WTC11 (cell line): Measurements from ENCODE around the gene RSPH10B2. TPM values are rescaled to one million over a fixed set of nuclear protein-coding genes. Genes with fewer than 3 reads are reported as not detected.
"Not testable (repeated sequence)": the region's sequence is repeated elsewhere in the genome, so short reads cannot be mapped to it uniquely, and the experiment has no call there.

Experiments used
- ATAC-seq: fragments of 200-7000 bp; cut with Tn5 transposase; 2 replicates; pipeline ENCODE4 v1.10.0; 2021; ENCODE audit warnings: mild to moderate bottlenecking, moderate library complexity
- Bru-seq: library from RNA; stranded (reverse); fragments of 400-500 nt; gene quantifications from one replicate; lab custom pipeline; 2021; lab: Mats Ljungman, UMichigan
- CTCF ChIA-PET: fragments of 300-600 bp; sonication (Branson Sonifier 250); formaldehyde crosslinking; loops from one replicate; lab custom pipeline; 2021; ENCODE audit warnings: antibody characterized with exemption; lab: Charles Lee
- POLR2A ChIA-PET: fragments of 350-600 bp; sonication (Branson Sonifier 250); formaldehyde crosslinking; loops from one replicate; lab custom pipeline; 2021; ENCODE audit warnings: antibody characterized with exemption; lab: Charles Lee
- DNase-seq: peaks from one replicate; pipeline ENCODE4 v3.0.0; 2021; ENCODE audit warnings: low spot score
- H3K27ac Mint-ChIP-seq: 2 replicates; pipeline ENCODE4 v1.8.0; 2021; ENCODE audit warnings: mixed read lengths
- H3K27me3 Mint-ChIP-seq: 2 replicates; pipeline ENCODE4 v1.8.0; 2021; ENCODE audit warnings: low read depth, mild to moderate bottlenecking, moderate library complexity, mixed read lengths
- H3K36me3 Mint-ChIP-seq: 2 replicates; pipeline ENCODE4 v1.8.0; 2021; ENCODE audit warnings: mixed read lengths
- H3K4me1 Mint-ChIP-seq: 2 replicates; pipeline ENCODE4 v1.8.0; 2022; ENCODE audit warnings: mixed read lengths
- H3K4me3 Mint-ChIP-seq: 2 replicates; pipeline ENCODE4 v1.8.0; 2021; ENCODE audit warnings: mild to moderate bottlenecking, moderate library complexity, mixed read lengths
- H3K9me3 Mint-ChIP-seq: 2 replicates; pipeline ENCODE4 v1.8.0; 2021; ENCODE audit warnings: mixed read lengths
- ATF2 ChIP-seq: sonication (generic); formaldehyde crosslinking; IDR thresholded peaks from 2 replicates; pipeline ENCODE4 v1.8.1; 2022; ENCODE audit warnings: low read depth, missing genetic modification reagents, borderline replicate concordance
- CREM ChIP-seq: sonication (generic); formaldehyde crosslinking; IDR thresholded peaks from 2 replicates; pipeline ENCODE4 v1.8.1; 2022; ENCODE audit warnings: mild to moderate bottlenecking, missing genetic modification reagents, moderate library complexity
- CTCF ChIP-seq: fragments of 200-600 bp; IDR thresholded peaks from 2 replicates; pipeline ENCODE4 v1.8.0; 2022; ENCODE audit warnings: antibody characterized with exemption
- FOXP4 ChIP-seq: sonication (generic); formaldehyde crosslinking; IDR thresholded peaks from 2 replicates; pipeline ENCODE4 v1.8.0; 2022; ENCODE audit warnings: mild to moderate bottlenecking, missing genetic modification reagents
- GABPB1 ChIP-seq: sonication (generic); formaldehyde crosslinking; IDR thresholded peaks from 2 replicates; pipeline ENCODE4 v1.8.1; 2023; ENCODE audit warnings: mild to moderate bottlenecking, missing genetic modification reagents
- GRHL2 ChIP-seq: fragments of 250-450 bp; sonication (Bioruptor Pico); IDR thresholded peaks from 2 replicates; pipeline ENCODE4 v1.8.0; 2022; ENCODE audit warnings: mild to moderate bottlenecking, moderate library complexity; ENCODE audit not compliant: insufficient replicate concordance, severe bottlenecking
- JUN ChIP-seq: sonication (generic); formaldehyde crosslinking; IDR thresholded peaks from 2 replicates; pipeline ENCODE4 v1.8.0; 2023; ENCODE audit warnings: mild to moderate bottlenecking, missing genetic modification reagents
- KAT7 ChIP-seq: sonication (generic); formaldehyde crosslinking; IDR thresholded peaks from 2 replicates; pipeline ENCODE4 v1.8.1; 2023; ENCODE audit warnings: missing genetic modification reagents, mild to moderate bottlenecking, borderline replicate concordance
- MXD4 ChIP-seq: fragments of 250-450 bp; sonication (Bioruptor Pico); IDR thresholded peaks from 2 replicates; pipeline ENCODE4 v1.8.0; 2021; ENCODE audit warnings: mild to moderate bottlenecking, moderate library complexity, borderline replicate concordance
- NR1H2 ChIP-seq: sonication (generic); formaldehyde crosslinking; IDR thresholded peaks from 2 replicates; pipeline ENCODE4 v1.9.0; 2021; ENCODE audit warnings: mild to moderate bottlenecking, moderate library complexity, missing genetic modification reagents
- PRRX2 ChIP-seq: fragments of 250-450 bp; sonication (Bioruptor Pico); IDR thresholded peaks from 2 replicates; pipeline ENCODE4 v1.8.0; 2021; ENCODE audit warnings: mild to moderate bottlenecking
- SMAD4 ChIP-seq: sonication (generic); formaldehyde crosslinking; IDR thresholded peaks from 2 replicates; pipeline ENCODE4 v1.8.0; 2022; ENCODE audit warnings: mild to moderate bottlenecking, missing genetic modification reagents
- STAT6 ChIP-seq: sonication (generic); formaldehyde crosslinking; conservative IDR thresholded peaks from 2 replicates; pipeline ENCODE4 v1.8.1; 2023; ENCODE audit warnings: mild to moderate bottlenecking, low read depth, missing genetic modification reagents, moderate library complexity
- TEAD1 ChIP-seq: sonication (generic); formaldehyde crosslinking; IDR thresholded peaks from 2 replicates; pipeline ENCODE4 v1.8.0; 2022; ENCODE audit warnings: mild to moderate bottlenecking, missing genetic modification reagents
- ZNF219 ChIP-seq: sonication (generic); formaldehyde crosslinking; IDR thresholded peaks from 2 replicates; pipeline ENCODE4 v1.8.0; 2023; ENCODE audit warnings: missing genetic modification reagents, mild to moderate bottlenecking, borderline replicate concordance
- ZNF425 ChIP-seq: fragments of 250-450 bp; sonication (Bioruptor Pico); conservative IDR thresholded peaks from 2 replicates; pipeline ENCODE4 v1.9.0; 2021; ENCODE audit warnings: mild to moderate bottlenecking
- ZNF671 ChIP-seq: fragments of 250-450 bp; sonication (Bioruptor Pico); IDR thresholded peaks from 2 replicates; pipeline ENCODE4 v1.8.0; 2021; ENCODE audit warnings: mild to moderate bottlenecking
- long read RNA-seq, 3 experiments: library from RNA in 1 of 3; library from capped mRNA in 1 of 3; library from polyadenylated mRNA in 1 of 3; unstranded in 2 of 3; stranded (forward) in 1 of 3; transcript quantifications; one replicate each; pipeline ENCODE4 v2.0.0, GENCODE V29; 2021
- total RNA-seq: library from RNA; stranded (reverse); gene quantifications from 3 replicates; pipeline ENCODE4 v1.2.3, GENCODE V29; 2021

The RSPH10B2 gene
- total RNA-seq (0.25 to 0.44 TPM in 2 of 3 replicates, not detected in the other), Bru-seq, nascent RNA (percentile 14 among the genes with signal in this experiment)
- long read RNA-seq, experiment 1, partial matches to known transcripts: 0 of 2 reads
- long read RNA-seq, experiment 1, other reads (novel, unspliced or antisense): 2 of 2 reads
- long read RNA-seq, experiment 2, partial matches to known transcripts: 0 of 1 reads
- long read RNA-seq, experiment 2, other reads (novel, unspliced or antisense): 1 of 1 reads
- long read RNA-seq, experiment 3: 0 reads

- H3K27me3 Mint-ChIP-seq, CTCF ChIA-PET, H3K4me1 Mint-ChIP-seq, H3K36me3 Mint-ChIP-seq, POLR2A ChIA-PET, H3K9me3 Mint-ChIP-seq, H3K27ac Mint-ChIP-seq, H3K4me3 Mint-ChIP-seq: not testable (repeated sequence)
- DNase-seq: peak; percentile 26
- ATAC-seq: peak; percentile 95
These were observed at the start of gene RSPH10B2 for GRCh38 chr7:6753964-6754363. Gene RSPH10B2 (plus strand): TSS chr7:6754103. CDS start chr7:6757678, 3,575 bp downstream.

GRCh38 chr7:6705959-6706665 is 47.8 kb upstream of the RSPH10B2 start:
- Mint-ChIP-seq H3K27ac (peak overlapping the region; percentile 82), H3K4me3 (peak overlapping the region; percentile 93), H3K36me3 (peaks cover 35% of the 10 kb centered on the region), H3K27me3 (peaks cover 11% of the 10 kb centered on the region), H3K9me3 (peaks cover 32% of the 10 kb centered on the region), H3K4me1 (peaks cover 21% of the 10 kb centered on the region)
- DNase-seq (peak; percentile 24), ATAC-seq (peak; percentile 16)
- ChIA-PET CTCF (no interaction called here), POLR2A (no interaction called here)
- TF ChIP-seq GRHL2 (CRISPR knock-in tag) (no peak), ZNF219 (CRISPR knock-in tag) (0 out of 2 replicates have a peak, but pooled peaks have one; percentile 81), FOXP4 (CRISPR knock-in tag) (no peak), KAT7 (CRISPR knock-in tag) (no peak; the same call in 1 of the 2 replicates), NR1H2 (CRISPR knock-in tag) (no peak), TEAD1 (CRISPR knock-in tag) (no peak), STAT6 (CRISPR knock-in tag) (no peak), PRRX2 (CRISPR knock-in tag) (no peak), CTCF (no peak), GABPB1 (CRISPR knock-in tag) (no peak), SMAD4 (CRISPR knock-in tag) (peak; percentile 53; the same call in 1 of the 2 replicates), MXD4 (no peak), ATF2 (CRISPR knock-in tag) (no peak), ZNF425 (no peak), JUN (CRISPR knock-in tag) (peak; percentile 83), CREM (CRISPR knock-in tag) (no peak), ZNF671 (CRISPR knock-in tag) (no peak)
